Retina (tissue), 1 donor: Measurements from ENCODE around the gene MUC5AC.
A peak's percentile ranks its signal among the peaks of the same experiment; 100 is the strongest.
"Not testable (repeated sequence)": the region's sequence is repeated elsewhere in the genome, so short reads cannot be mapped to it uniquely, and the experiment has no call there.

Source experiments
- DNase-seq: peaks from one replicate; pipeline ENCODE4 v3.0.0-alpha.2; 2016

Gene MUC5AC

GRCh38 chr11:1163911-1164735 lies 6.4 kb downstream of the MUC5AC start:
- peak; percentile 50 for DNase-seq

GRCh38 chr11:1164779-1165255 lies 7.1 kb downstream of the MUC5AC start:
- not testable (repeated sequence) for DNase-seq

GRCh38 chr11:1165256-1166041 lies 7.7 kb downstream of the MUC5AC start:
- DNase-seq, result no peak

GRCh38 chr11:1167256-1167655 lies 9.5 kb downstream of the MUC5AC start:
- no peak for DNase-seq

GRCh38 chr11:1167751-1168231 lies 10.0 kb downstream of the MUC5AC start:
- DNase-seq, result no peak

GRCh38 chr11:1168256-1168655 lies 10.5 kb downstream of the MUC5AC start:
- no peak for DNase-seq

GRCh38 chr11:1168721-1169161 lies 11.0 kb downstream of the MUC5AC start:
- DNase-seq, result no peak

- DNase-seq, result no peak
Measured at GRCh38 chr11:1171223-1171984, 13.7 kb downstream of the MUC5AC start.

- no peak for DNase-seq
Measured at GRCh38 chr11:1171985-1172728, 14.4 kb downstream of the MUC5AC start.

GRCh38 chr11:1172729-1173117 lies 15.0 kb downstream of the MUC5AC start:
- no peak for DNase-seq

- not testable (repeated sequence) for DNase-seq
Measured at GRCh38 chr11:1173396-1173795, 15.6 kb downstream of the MUC5AC start.

- no peak for DNase-seq
Measured at GRCh38 chr11:1174441-1175370, 17.0 kb downstream of the MUC5AC start.

- no peak for DNase-seq
Measured at GRCh38 chr11:1175461-1176223, 17.9 kb downstream of the MUC5AC start.

GRCh38 chr11:1176224-1177019 lies 18.7 kb downstream of the MUC5AC start:
- DNase-seq, result no peak

GRCh38 chr11:1177020-1177770 lies 19.4 kb downstream of the MUC5AC start:
- DNase-seq, result no peak

GRCh38 chr11:1177771-1178090 lies 20.0 kb downstream of the MUC5AC start:
- no peak for DNase-seq

- DNase-seq, result no peak
Measured at GRCh38 chr11:1178201-1178885, 20.6 kb downstream of the MUC5AC start.

- no peak for DNase-seq
Measured at GRCh38 chr11:1178906-1179305, 21.2 kb downstream of the MUC5AC start.
